K562 (cell line): ENCODE data around the gene DNAJC15.

Source experiments
- BRF1 ChIP-seq: IDR thresholded peaks from 3 replicates; pipeline ENCODE4 v1.6.1; 2011; ENCODE audit warnings: borderline replicate concordance, mild to moderate bottlenecking; ENCODE audit not compliant: insufficient read length; ENCODE audit errors: extremely low read depth
- CHD4 ChIP-seq: fragments of 200-600 bp; sonication (generic); IDR thresholded peaks from 3 replicates; pipeline ENCODE4 v1.6.1; 2012; ENCODE audit warnings: low read depth, mild to moderate bottlenecking, mixed read lengths, low read length, inconsistent platforms; ENCODE audit not compliant: insufficient read depth, insufficient replicate concordance, poor library complexity, severe bottlenecking
- ESRRB ChIP-seq: fragments of 250-450 bp; sonication (Bioruptor Pico); IDR thresholded peaks from 2 replicates; pipeline ENCODE4 v1.5.0; 2020; ENCODE audit warnings: mild to moderate bottlenecking, moderate library complexity, borderline replicate concordance
- HNRNPL ChIP-seq: fragments of 200-400 bp; formaldehyde crosslinking; IDR thresholded peaks from 2 replicates; pipeline ENCODE4 v1.6.1; 2017; ENCODE audit warnings: low read depth, mild to moderate bottlenecking, low read length
- JUND ChIP-seq, 2 experiments: IDR thresholded peaks; 2 replicates in 1 of 2; 3 replicates in 1 of 2; pipeline ENCODE4 v1.6.1; 2011; ENCODE audit warnings: borderline replicate concordance in 2 of 2, low read depth in 2 of 2, low read length in 2 of 2, improper control_type of control experiment in 1 of 2, missing biosample characterization in 1 of 2, missing genetic modification characterization in 1 of 2, missing genetic modification reagents in 1 of 2
- NR2C2 ChIP-seq, 2 experiments: fragments of 200-800 bp in 1 of 2; sonication (Bioruptor generic) in 1 of 2; sonication (generic) in 1 of 2; formaldehyde crosslinking in 1 of 2; IDR thresholded peaks; 2 replicates each; pipeline versions ENCODE4 v1.6.1 to v1.8.0; 2016 to 2022; ENCODE audit warnings: mild to moderate bottlenecking in 1 of 2, missing compliant biosample characterization in 1 of 2, missing genetic modification characterization in 1 of 2, missing genetic modification reagents in 1 of 2
- POLR2A ChIP-seq: fragments of 450-650 bp; conservative IDR thresholded peaks from 2 replicates; pipeline ENCODE4 v1.6.1; 2016
- POLR2AphosphoS5 ChIP-seq: IDR thresholded peaks from 2 replicates; pipeline ENCODE4 v1.6.1; 2011; ENCODE audit warnings: mild to moderate bottlenecking, low read depth, low read length, moderate library complexity; ENCODE audit not compliant: control insufficient read depth, insufficient read depth
- RAD21 ChIP-seq, 2 experiments: fragments of 250-450 bp in 1 of 2; fragments of 450-650 bp in 1 of 2; sonication (Bioruptor Pico) in 1 of 2; formaldehyde crosslinking in 1 of 2; IDR thresholded peaks in 1 of 2; conservative IDR thresholded peaks in 1 of 2; 2 replicates each; pipeline versions ENCODE4 v1.4.0 to v1.8.0; 2020 to 2022; ENCODE audit warnings: mild to moderate bottlenecking in 2 of 2, moderate library complexity in 1 of 2
- RAD51 ChIP-seq: fragments of 450-650 bp; IDR thresholded peaks from 2 replicates; pipeline ENCODE4 v1.7.1; 2016; ENCODE audit warnings: low read depth, mild to moderate bottlenecking, borderline replicate concordance
- RBM39 ChIP-seq: fragments of 200-400 bp; formaldehyde crosslinking; optimal IDR thresholded peaks from 2 replicates; pipeline ENCODE3; 2018; ENCODE audit warnings: low read depth, low read length
- USF2 ChIP-seq: sonication (generic); formaldehyde crosslinking; IDR thresholded peaks from 2 replicates; pipeline ENCODE4 v1.5.0; 2020; ENCODE audit warnings: missing genetic modification reagents
- ZNF239 ChIP-seq: fragments of 250-450 bp; sonication (Bioruptor Pico); IDR thresholded peaks from 2 replicates; pipeline ENCODE4 v1.4.0; 2020; ENCODE audit warnings: mild to moderate bottlenecking
- ZNF407 ChIP-seq: fragments of 450-650 bp; IDR thresholded peaks from 2 replicates; pipeline ENCODE4 v1.6.1; 2016; ENCODE audit warnings: low read depth

- TF ChIP-seq ZNF407 (no peak), POLR2A (no peak), ZNF239 (CRISPR knock-in tag) (no peak), HNRNPL (no peak), RAD21 (CRISPR knock-in tag; conservative IDR thresholded peaks at IDR 0.05 in 1 of 2, IDR thresholded peaks at IDR 0.05 in 1 of 2) (no peak), NR2C2 (CRISPR knock-in tag; IDR thresholded peaks at IDR 0.05) (no peak), NR2C2 (tag; IDR thresholded peaks at IDR 0.05) (no peak), POLR2AphosphoS5 (no peak), BRF1 (no peak), RAD51 (no peak), CHD4 (no peak), USF2 (CRISPR knock-in tag) (no peak), RBM39 (no peak), JUND (IDR thresholded peaks at IDR 0.05; ENCODE audit: borderline replicate concordance, low read depth, low read length) (no peak), JUND (tag; IDR thresholded peaks at IDR 0.05; ENCODE audit: borderline replicate concordance, low read depth, low read length) (no peak), ESRRB (CRISPR knock-in tag) (no peak)
These were observed 23.9 kb upstream of the DNAJC15 start for GRCh38 chr13:42999491-42999890.
